ENCODE results near the gene SPEN. TPM values are rescaled to one million over a fixed set of nuclear protein-coding genes. Genes with fewer than 3 reads are reported as not detected.

SPEN gene
- total and polyA plus RNA-seq, 2 of the 13 experiments (the other 11 are each of a cell fraction or from before 2014, with no cell fraction given): 4.8 to 14.0 TPM

DNA sequence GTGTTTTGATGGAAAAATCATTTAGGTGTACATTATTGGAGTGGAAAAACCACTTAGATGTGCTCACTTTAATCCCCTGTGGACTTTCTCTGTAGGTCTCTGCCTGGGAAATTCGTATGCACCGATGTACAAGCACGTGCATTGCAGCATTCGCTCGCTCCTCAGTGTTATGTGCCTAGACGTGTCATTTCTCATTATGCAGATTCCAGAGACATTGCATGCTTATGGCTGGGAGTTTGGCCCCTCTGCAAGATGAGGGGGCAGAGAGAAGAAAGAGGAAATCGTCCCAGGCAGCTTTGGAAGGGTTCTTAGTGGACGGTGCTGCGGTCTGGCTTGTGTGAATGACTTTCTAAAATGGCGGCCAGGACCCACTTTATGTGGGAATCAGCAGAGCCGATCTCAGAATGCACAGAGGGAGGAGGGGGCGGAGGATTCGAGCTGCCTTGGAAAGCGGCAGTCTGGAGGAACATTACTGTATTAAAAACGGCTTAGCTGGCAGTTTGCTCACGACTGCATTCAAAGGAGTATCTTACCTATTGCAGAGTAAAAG, 2.3 kb downstream of the SPEN start (continued):
- TF ChIP-seq KLF16 (CRISPR knock-in tag; IDR thresholded peaks at IDR 0.05) (0 out of 4 replicates have a peak, but pooled peaks of 1 of the 2 experiments have one; percentile 14), DMAP1 (CRISPR knock-in tag; IDR thresholded peaks at IDR 0.05) (peak; percentile 87), ARNT2 (CRISPR knock-in tag; IDR thresholded peaks at IDR 0.05; ENCODE audit: low read depth) (0 out of 2 replicates have a peak, but pooled peaks have one; percentile 15), ASH2L (IDR thresholded peaks at IDR 0.05; ENCODE audit: insufficient read length, low read depth, low read length) (peak; percentile 50), SMC3 (IDR thresholded peaks at IDR 0.05; ENCODE audit: low read length) (peak; percentile 18; the same call in 1 of the 2 replicates), IRF2 (CRISPR knock-in tag; IDR thresholded peaks at IDR 0.05) (peak; percentile 22; the same call in 1 of the 2 replicates), ZKSCAN5 (CRISPR knock-in tag; IDR thresholded peaks at IDR 0.05) (no peak), RAD51 (IDR thresholded peaks at IDR 0.05; ENCODE audit: borderline replicate concordance) (no peak), ZNF414 (CRISPR knock-in tag; IDR thresholded peaks at IDR 0.05) (peak; percentile 6; the same call in 1 of the 2 replicates), MTF2 (CRISPR knock-in tag; IDR thresholded peaks at IDR 0.05; ENCODE audit: borderline replicate concordance) (no peak), ATF2 (CRISPR knock-in tag; IDR thresholded peaks at IDR 0.05) (no peak), YEATS4 (CRISPR knock-in tag; IDR thresholded peaks at IDR 0.05; ENCODE audit: borderline replicate concordance) (peak; percentile 41; the same call in 1 of the 2 replicates), ZNF713 (CRISPR knock-in tag; IDR thresholded peaks at IDR 0.05) (peak; percentile 64; the same call in 1 of the 2 replicates), ZNF34 (CRISPR knock-in tag; IDR thresholded peaks at IDR 0.05; ENCODE audit: borderline replicate concordance) (0 out of 2 replicates have a peak, but pooled peaks have one; percentile 19), ZBTB42 (CRISPR knock-in tag; IDR thresholded peaks at IDR 0.05) (no peak), TEAD3 (CRISPR knock-in tag; optimal IDR thresholded peaks at IDR 0.05; ENCODE audit: borderline replicate concordance) (no peak), ZNF550 (CRISPR knock-in tag; IDR thresholded peaks at IDR 0.05; ENCODE audit: borderline replicate concordance) (no peak), MYNN (CRISPR knock-in tag; IDR thresholded peaks at IDR 0.05; ENCODE audit: low read depth) (0 out of 2 replicates have a peak, but pooled peaks have one; percentile 45), ZBTB43 (CRISPR knock-in tag; conservative IDR thresholded peaks at IDR 0.05) (no peak), ZNF296 (CRISPR knock-in tag; conservative IDR thresholded peaks at IDR 0.05) (0 out of 2 replicates have a peak, but pooled peaks have one; percentile 18)
- TF ChIP-seq, protein P1, sequence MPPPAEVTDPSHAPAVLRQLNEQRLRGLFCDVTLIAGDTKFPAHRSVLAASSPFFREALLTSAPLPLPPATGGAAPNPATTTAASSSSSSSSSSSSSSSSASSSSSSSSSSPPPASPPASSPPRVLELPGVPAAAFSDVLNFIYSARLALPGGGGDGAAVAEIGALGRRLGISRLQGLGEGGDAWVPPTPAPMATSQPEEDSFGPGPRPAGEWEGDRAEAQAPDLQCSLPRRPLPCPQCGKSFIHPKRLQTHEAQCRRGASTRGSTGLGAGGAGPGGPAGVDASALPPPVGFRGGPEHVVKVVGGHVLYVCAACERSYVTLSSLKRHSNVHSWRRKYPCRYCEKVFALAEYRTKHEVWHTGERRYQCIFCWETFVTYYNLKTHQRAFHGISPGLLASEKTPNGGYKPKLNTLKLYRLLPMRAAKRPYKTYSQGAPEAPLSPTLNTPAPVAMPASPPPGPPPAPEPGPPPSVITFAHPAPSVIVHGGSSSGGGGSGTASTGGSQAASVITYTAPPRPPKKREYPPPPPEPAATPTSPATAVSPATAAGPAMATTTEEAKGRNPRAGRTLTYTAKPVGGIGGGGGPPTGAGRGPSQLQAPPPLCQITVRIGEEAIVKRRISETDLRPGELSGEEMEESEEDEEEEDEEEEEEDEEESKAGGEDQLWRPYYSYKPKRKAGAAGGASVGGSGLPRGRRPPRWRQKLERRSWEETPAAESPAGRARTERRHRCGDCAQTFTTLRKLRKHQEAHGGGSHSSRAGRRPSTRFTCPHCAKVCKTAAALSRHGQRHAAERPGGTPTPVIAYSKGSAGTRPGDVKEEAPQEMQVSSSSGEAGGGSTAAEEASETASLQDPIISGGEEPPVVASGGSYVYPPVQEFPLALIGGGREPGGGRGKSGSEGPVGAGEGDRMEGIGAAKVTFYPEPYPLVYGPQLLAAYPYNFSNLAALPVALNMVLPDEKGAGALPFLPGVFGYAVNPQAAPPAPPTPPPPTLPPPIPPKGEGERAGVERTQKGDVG (CRISPR knock-in tag; IDR thresholded peaks at IDR 0.05; ENCODE audit: borderline replicate concordance): 0 out of 2 replicates have a peak, but pooled peaks have one; percentile 11
- TF ChIP-seq, protein P2, sequence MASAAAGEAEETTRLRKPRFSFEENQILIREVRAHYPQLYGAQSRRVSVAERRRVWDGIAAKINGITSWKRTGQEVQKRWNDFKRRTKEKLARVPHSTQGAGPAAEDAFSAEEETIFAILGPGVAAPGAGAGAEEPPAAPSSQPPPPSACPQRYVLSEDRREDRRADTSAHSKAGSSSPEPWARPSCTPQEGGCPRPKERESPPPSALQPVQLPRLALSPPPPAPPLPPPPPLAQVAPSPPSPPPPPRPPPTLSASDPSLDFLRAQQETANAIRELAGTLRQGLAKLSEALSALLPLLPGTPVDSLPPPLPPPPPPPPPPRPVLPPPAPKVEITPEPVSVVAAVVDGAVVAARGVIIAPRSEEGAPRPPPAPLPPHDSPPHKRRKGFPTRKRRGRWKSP (CRISPR knock-in tag; IDR thresholded peaks at IDR 0.05): peak; percentile 41; the same call in 1 of the 2 replicates
